Fibroblast of lung (primary cell): ENCODE data around the gene CPA4.

Experiments
- EZH2 ChIP-seq: IDR thresholded peaks from 2 replicates; pipeline ENCODE4 v1.5.1; 2012; ENCODE audit warnings: low read length, control low read depth, mild to moderate bottlenecking; ENCODE audit errors: missing control alignments
- TF ChIP-seq, protein P1 (sequence below), 2 donors: IDR thresholded peaks in 1 of 2; conservative IDR thresholded peaks in 1 of 2; 1 replicate in 1 of 2; 2 replicates in 1 of 2; pipeline ENCODE4 v1.5.1; 2011 to 2012; ENCODE audit warnings: low read length in 2 of 2, control low read depth in 1 of 2, inconsistent platforms in 1 of 2, low read depth in 1 of 2, mild to moderate bottlenecking in 1 of 2

DNA sequence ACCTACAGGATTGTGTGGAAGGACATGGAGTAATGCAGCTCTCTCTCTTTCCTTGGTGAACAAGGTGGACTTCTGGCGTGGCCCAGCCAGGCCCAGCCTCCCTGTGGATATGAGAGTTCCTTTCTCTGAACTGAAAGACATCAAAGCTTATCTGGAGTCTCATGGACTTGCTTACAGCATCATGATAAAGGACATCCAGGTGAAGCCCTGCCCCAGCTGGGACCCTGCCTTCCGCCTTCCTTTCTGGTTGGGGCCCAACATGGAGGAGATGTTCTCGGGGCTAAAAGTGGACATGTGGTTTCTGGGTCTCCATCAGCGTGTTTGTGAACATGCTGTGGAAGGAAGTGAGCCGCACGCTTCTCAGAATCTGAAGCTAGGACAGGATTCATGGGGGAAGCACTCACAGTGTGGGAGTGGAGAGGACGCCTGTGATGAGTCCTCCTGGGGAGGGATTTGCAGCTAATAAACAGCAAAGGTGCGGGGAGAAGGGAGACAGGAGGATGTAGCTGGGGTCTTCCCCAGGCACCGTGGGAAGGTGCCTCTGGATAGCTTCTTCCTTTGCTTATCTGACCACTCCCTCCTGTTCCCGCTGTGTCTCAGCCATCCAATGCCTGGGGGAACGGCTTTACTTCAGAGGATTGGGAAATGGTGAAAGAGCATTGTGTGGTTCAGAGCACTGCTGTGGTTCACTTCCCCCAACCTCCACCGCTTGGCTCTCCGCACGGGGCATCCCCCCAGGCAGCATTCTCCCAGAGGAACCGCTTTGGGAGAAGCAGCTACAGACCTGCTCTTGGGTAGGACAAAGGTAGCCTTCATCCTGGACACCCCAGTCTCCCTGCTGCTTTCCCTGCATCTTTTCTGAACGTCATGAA is 57.2 kb downstream of the CPA4 start:
- TF ChIP-seq, protein P1, sequence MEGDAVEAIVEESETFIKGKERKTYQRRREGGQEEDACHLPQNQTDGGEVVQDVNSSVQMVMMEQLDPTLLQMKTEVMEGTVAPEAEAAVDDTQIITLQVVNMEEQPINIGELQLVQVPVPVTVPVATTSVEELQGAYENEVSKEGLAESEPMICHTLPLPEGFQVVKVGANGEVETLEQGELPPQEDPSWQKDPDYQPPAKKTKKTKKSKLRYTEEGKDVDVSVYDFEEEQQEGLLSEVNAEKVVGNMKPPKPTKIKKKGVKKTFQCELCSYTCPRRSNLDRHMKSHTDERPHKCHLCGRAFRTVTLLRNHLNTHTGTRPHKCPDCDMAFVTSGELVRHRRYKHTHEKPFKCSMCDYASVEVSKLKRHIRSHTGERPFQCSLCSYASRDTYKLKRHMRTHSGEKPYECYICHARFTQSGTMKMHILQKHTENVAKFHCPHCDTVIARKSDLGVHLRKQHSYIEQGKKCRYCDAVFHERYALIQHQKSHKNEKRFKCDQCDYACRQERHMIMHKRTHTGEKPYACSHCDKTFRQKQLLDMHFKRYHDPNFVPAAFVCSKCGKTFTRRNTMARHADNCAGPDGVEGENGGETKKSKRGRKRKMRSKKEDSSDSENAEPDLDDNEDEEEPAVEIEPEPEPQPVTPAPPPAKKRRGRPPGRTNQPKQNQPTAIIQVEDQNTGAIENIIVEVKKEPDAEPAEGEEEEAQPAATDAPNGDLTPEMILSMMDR (conservative IDR thresholded peaks at IDR 0.05 in 1 of 2, IDR thresholded peaks at IDR 0.05 in 1 of 2; ENCODE audit: low read depth in 1 of 2, low read length in 2 of 2): no peak
- TF ChIP-seq EZH2: no peak
